GM18502 (cell line): ENCODE data around the gene HDAC6.
"Not testable (repeated sequence)": the region's sequence is repeated elsewhere in the genome, so short reads cannot be mapped to it uniquely, and the experiment has no call there.

Experiments used
- ATAC-seq: cut with Tn5 transposase; IDR thresholded peaks from one replicate; pipeline ENCODE4 v1.9.1; 2021; ENCODE audit warnings: mild to moderate bottlenecking; ENCODE audit not compliant: unreplicated experiment, poor library complexity

HDAC6 gene

GRCh38 chrX:48864210-48864609 is 62.3 kb downstream of the HDAC6 start:
- no peak for ATAC-seq

DNA sequence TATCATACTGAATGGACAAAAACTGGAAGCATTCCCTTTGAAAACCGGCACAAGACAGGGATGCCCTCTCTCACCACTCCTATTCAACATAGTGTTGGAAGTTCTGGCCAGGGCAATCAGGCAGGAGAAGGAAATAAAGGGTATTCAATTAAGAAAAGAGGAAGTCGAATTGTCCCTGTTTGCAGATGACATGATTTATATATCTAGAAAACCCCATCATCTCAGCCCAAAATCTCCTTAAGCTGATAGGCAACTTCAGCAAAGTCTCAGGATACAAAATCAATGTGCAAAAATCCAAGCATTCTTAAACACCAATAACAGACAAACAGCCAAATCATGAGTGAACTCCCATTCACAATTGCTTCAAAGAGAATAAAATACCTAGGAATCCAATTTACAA is 70.2 kb downstream of the HDAC6 start:
- ATAC-seq, result not testable (repeated sequence)
